ENCODE results near the gene TUBB3.
"Not testable (repeated sequence)": the region's sequence is repeated elsewhere in the genome, so short reads cannot be mapped to it uniquely, and the experiment has no call there.

TUBB3 gene

DNA sequence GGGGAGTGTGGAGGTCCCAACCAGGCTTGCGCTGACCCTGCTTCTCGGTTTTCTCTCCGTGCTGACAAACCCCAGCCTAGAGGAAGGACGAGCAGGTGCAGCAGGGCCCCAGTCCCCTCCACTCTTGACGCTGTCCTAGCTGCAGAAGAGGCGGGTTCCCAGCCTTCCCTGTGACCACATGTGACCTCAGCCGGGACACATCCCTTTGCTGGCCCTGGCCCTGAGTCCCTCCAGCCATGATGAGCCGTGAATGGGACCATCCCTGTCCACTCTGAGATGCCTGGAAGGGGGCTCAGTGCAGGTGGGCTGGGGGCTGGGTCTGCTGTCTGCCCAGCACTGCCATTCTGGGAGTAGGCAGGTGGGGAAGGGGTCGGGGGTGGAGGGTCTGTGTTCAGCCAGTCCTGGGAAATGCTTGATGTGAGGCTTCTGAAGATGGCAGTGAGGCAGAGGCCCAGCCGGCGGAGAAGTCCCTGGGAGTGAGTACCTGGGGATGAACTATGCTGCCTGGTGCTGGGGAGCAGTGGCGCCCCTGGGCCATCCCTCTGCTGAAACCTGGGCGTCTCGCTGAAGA is 1.9 kb upstream of the TUBB3 start:
- Histone ChIP-seq H3K4me1 (ENCODE audit: control insufficient read depth, insufficient read depth, low read length) (peaks cover 52% of the 10 kb centered on the region), H3K27me3 (ENCODE audit: control insufficient read depth, insufficient read depth, low read length) (peaks cover 4% of the 10 kb centered on the region), H3K4me3 (ENCODE audit: low read depth, low read length) (peak overlapping the region; percentile 76), H3K27ac (ENCODE audit: low read depth, low read length) (peak overlapping the region; percentile 94; the same call in 1 of the 2 replicates), H3K36me3 (ENCODE audit: control insufficient read depth, insufficient read depth, low read length) (no peaks in the 10 kb centered on the region), H3K9me3 (ENCODE audit: control insufficient read depth, insufficient read depth, low read depth, low read length) (no peaks in the 10 kb centered on the region), H3K9ac (ENCODE audit: low read length) (peak overlapping the region; percentile 92)

DNA sequence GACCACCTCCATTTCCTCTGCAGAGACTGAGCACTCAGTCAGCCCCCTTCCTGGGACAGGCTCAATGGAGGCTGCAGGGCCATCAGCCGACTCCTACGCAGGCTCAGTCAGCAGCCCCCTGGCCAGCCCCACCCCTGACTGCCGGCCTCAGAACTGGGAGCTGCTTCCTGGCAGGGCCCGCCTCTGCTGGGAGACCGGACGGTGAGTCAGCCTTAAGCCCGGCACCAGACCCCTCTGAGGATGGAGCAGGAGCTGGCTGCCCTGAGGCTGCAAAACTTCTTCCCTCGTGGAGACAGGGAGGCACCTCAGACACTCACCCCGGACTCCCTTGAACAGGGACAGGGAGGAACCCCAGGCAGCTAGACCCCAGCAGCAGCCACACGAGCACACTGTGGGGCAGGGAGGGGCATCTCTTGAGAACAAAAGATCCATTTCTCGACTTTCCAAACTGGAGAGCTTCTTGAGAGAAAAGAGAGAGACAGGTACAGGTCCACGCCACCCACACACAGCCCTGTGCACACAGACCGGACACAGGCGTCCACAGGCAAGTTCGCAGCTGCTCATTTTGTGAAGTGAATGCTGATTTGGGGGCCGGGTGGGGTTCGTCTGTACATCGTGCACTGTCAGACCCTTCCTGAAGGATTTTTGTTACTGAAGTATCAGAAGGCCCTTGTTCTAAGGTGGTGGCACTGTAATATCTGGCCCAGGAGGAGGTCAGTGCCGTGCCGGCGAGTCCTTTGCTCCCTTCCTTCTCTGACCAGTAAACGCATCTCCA is 1.3 kb upstream of the TUBB3 start:
- no peaks in the 10 kb centered on the region for H3K9me3 ChIP-seq (ENCODE audit: control insufficient read depth, insufficient read depth, low read depth, low read length)
- H3K4me3 ChIP-seq (ENCODE audit: low read depth, low read length): peak overlapping the region; percentile 76
- H3K9ac ChIP-seq (ENCODE audit: low read length): peak overlapping the region; percentile 92
- H3K4me1 ChIP-seq (ENCODE audit: control insufficient read depth, insufficient read depth, low read length): peaks cover 52% of the 10 kb centered on the region
- peaks cover 4% of the 10 kb centered on the region for H3K27me3 ChIP-seq (ENCODE audit: control insufficient read depth, insufficient read depth, low read length)
- H3K36me3 ChIP-seq (ENCODE audit: control insufficient read depth, insufficient read depth, low read length): no peaks in the 10 kb centered on the region
- H3K27ac ChIP-seq (ENCODE audit: low read depth, low read length): peak overlapping the region; percentile 94; the same call in 1 of the 2 replicates

GRCh38 chr16:89922477-89922883 is 662 bp upstream of the TUBB3 start:
- Histone ChIP-seq H3K9ac (ENCODE audit: low read length) (peak overlapping the region; percentile 92), H3K27me3 (ENCODE audit: control insufficient read depth, insufficient read depth, low read length) (peaks cover 4% of the 10 kb centered on the region), H3K36me3 (ENCODE audit: control insufficient read depth, insufficient read depth, low read length) (peaks cover under 1% of the 10 kb centered on the region; the same call in 1 of the 2 replicates), H3K27ac (ENCODE audit: low read depth, low read length) (peak overlapping the region; percentile 85; the same call in 1 of the 2 replicates), H3K9me3 (ENCODE audit: control insufficient read depth, insufficient read depth, low read depth, low read length) (no peaks in the 10 kb centered on the region), H3K4me1 (ENCODE audit: control insufficient read depth, insufficient read depth, low read length) (peaks cover 49% of the 10 kb centered on the region), H3K4me3 (ENCODE audit: low read depth, low read length) (peak overlapping the region; percentile 76)

DNA sequence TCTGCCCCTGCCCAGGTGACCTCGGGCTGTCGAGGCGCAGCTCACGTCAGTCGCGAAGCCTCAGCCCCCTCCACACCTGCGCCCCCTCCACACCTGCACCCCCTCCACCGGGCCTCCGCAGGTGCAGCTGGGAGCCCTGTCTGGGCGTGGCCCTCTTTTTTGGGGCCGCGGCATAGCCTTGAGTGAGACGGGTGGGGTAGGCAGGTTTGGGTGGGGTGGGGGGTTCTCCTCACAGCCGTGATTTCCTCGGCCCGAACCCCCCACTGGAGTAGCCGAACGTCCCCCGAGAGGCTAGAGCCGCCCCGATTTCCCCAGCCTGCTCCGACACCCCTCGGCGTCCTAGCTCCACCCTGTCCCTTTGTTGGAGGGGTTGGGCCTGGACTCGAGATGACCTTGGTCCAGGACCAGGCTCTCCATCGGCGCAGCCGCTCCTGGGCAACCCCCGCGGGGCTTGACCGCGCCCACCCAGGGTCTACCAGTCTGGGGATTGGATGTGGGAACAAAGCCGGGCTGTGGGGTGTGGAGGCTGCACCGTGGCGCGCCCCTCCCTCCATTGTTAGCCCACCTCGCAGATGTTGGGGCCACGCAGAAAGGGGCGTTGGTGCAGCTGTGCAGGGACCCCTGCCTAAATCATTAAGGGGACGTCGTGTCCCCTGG is 626 bp downstream of the TUBB3 start:
- Histone ChIP-seq H3K27ac (ENCODE audit: low read depth, low read length) (no peak overlapping the region), H3K36me3 (ENCODE audit: control insufficient read depth, insufficient read depth, low read length) (peaks cover 3% of the 10 kb centered on the region; the same call in 1 of the 2 replicates), H3K9me3 (ENCODE audit: control insufficient read depth, insufficient read depth, low read depth, low read length) (no peaks in the 10 kb centered on the region), H3K4me1 (ENCODE audit: control insufficient read depth, insufficient read depth, low read length) (peaks cover 38% of the 10 kb centered on the region), H3K4me3 (ENCODE audit: low read depth, low read length) (peak overlapping the region; percentile 76), H3K27me3 (ENCODE audit: control insufficient read depth, insufficient read depth, low read length) (peaks cover 4% of the 10 kb centered on the region), H3K9ac (ENCODE audit: low read length) (peak overlapping the region; percentile 57)

GRCh38 chr16:89924297-89924924 is 1.3 kb downstream of the TUBB3 start:
- H3K36me3 ChIP-seq (ENCODE audit: control insufficient read depth, insufficient read depth, low read length): peaks cover 7% of the 10 kb centered on the region

GRCh38 chr16:89924925-89925307 is 1.8 kb downstream of the TUBB3 start:
- no peaks in the 10 kb centered on the region for H3K9me3 ChIP-seq (ENCODE audit: control insufficient read depth, insufficient read depth, low read depth, low read length)
- H3K4me3 ChIP-seq (ENCODE audit: low read depth, low read length): peak overlapping the region; percentile 76
- H3K9ac ChIP-seq (ENCODE audit: low read length): no peak overlapping the region
- no peak overlapping the region for H3K27ac ChIP-seq (ENCODE audit: low read depth, low read length)
- H3K27me3 ChIP-seq (ENCODE audit: control insufficient read depth, insufficient read depth, low read length): peaks cover 2% of the 10 kb centered on the region; the same call in 1 of the 2 replicates
- peaks cover 29% of the 10 kb centered on the region for H3K4me1 ChIP-seq (ENCODE audit: control insufficient read depth, insufficient read depth, low read length)
- H3K36me3 ChIP-seq (ENCODE audit: control insufficient read depth, insufficient read depth, low read length): peaks cover 7% of the 10 kb centered on the region

More at GRCh38 chr16:89924297-89924924, 1.3 kb downstream of the TUBB3 start:
- no peak overlapping the region for H3K27ac ChIP-seq (ENCODE audit: low read depth, low read length)
- H3K9me3 ChIP-seq (ENCODE audit: control insufficient read depth, insufficient read depth, low read depth, low read length): no peaks in the 10 kb centered on the region
- H3K9ac ChIP-seq (ENCODE audit: low read length): no peak overlapping the region
- H3K27me3 ChIP-seq (ENCODE audit: control insufficient read depth, insufficient read depth, low read length): peaks cover 2% of the 10 kb centered on the region; the same call in 1 of the 2 replicates
- H3K4me1 ChIP-seq (ENCODE audit: control insufficient read depth, insufficient read depth, low read length): peaks cover 32% of the 10 kb centered on the region
- H3K4me3 ChIP-seq (ENCODE audit: low read depth, low read length): peak overlapping the region; percentile 76

- Histone ChIP-seq H3K4me1 (ENCODE audit: control insufficient read depth, insufficient read depth, low read length) (peaks cover 23% of the 10 kb centered on the region), H3K4me3 (ENCODE audit: low read depth, low read length) (peak overlapping the region; percentile 76), H3K36me3 (ENCODE audit: control insufficient read depth, insufficient read depth, low read length) (peaks cover 7% of the 10 kb centered on the region), H3K27ac (ENCODE audit: low read depth, low read length) (no peak overlapping the region), H3K27me3 (ENCODE audit: control insufficient read depth, insufficient read depth, low read length) (peaks cover 2% of the 10 kb centered on the region; the same call in 1 of the 2 replicates), H3K9ac (ENCODE audit: low read length) (peak overlapping the region; percentile 56), H3K9me3 (ENCODE audit: control insufficient read depth, insufficient read depth, low read depth, low read length) (no peaks in the 10 kb centered on the region)
These were observed 2.5 kb downstream of the TUBB3 start for GRCh38 chr16:89925596-89926079.

DNA sequence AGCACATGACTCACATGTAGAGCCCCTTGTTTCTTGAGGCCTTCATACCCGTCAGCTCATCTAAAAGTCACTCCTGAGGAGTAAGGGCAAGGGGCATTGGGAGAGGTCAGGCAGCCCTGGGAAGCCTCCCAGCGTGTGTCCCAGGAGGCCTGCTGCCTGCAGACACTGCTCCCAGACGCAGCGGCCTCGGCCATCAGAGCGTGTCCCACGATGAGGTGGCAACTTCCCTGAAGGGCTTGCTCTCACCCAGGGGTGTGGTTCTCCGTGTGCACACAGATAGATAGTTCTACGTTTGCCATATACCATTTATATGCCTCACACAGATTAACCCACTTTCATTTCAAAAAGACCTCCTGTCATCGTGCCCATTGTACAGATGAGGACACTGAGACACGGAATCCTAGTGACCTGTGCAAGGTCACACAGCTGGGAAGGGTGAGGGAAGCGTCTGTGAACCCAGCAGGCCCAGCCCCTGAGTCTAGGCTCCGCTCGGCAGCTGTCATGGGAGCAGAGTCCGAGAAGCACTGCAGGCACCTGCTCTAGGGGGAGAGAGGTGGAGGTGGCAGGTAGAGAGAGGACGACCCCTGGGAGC is 8.3 kb downstream of the TUBB3 start:
- Histone ChIP-seq H3K9ac (ENCODE audit: low read length) (no peak overlapping the region), H3K36me3 (ENCODE audit: control insufficient read depth, insufficient read depth, low read length) (peaks cover 59% of the 10 kb centered on the region), H3K27me3 (ENCODE audit: control insufficient read depth, insufficient read depth, low read length) (no peaks in the 10 kb centered on the region), H3K27ac (ENCODE audit: low read depth, low read length) (no peak overlapping the region), H3K4me1 (ENCODE audit: control insufficient read depth, insufficient read depth, low read length) (no peaks in the 10 kb centered on the region), H3K9me3 (ENCODE audit: control insufficient read depth, insufficient read depth, low read depth, low read length) (no peaks in the 10 kb centered on the region), H3K4me3 (ENCODE audit: low read depth, low read length) (no peak overlapping the region)

DNA sequence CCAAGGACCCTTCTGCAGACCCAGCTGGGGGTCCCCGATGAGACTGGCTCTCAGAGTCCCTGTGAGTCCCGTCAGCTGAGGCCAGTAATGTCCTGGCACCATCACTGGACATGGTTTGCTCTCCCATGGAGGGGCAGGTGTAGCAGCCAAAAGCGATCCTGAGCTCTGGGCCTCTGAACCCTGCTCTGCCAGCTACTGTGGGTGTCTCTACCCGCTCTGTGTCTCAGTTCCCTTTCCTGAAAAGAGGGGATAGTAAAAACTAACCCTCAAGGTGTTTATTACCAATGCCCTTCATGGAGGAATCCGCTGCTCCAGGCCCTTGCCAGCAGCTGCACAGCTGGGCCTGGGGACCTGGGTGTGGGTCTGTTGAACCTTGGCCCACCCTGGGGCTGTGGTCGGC is 8.8 kb downstream of the TUBB3 start:
- Histone ChIP-seq H3K27ac (ENCODE audit: low read depth, low read length) (no peak overlapping the region), H3K4me3 (ENCODE audit: low read depth, low read length) (no peak overlapping the region), H3K27me3 (ENCODE audit: control insufficient read depth, insufficient read depth, low read length) (no peaks in the 10 kb centered on the region), H3K9me3 (ENCODE audit: control insufficient read depth, insufficient read depth, low read depth, low read length) (no peaks in the 10 kb centered on the region), H3K36me3 (ENCODE audit: control insufficient read depth, insufficient read depth, low read length) (peaks cover 63% of the 10 kb centered on the region), H3K9ac (ENCODE audit: low read length) (no peak overlapping the region), H3K4me1 (ENCODE audit: control insufficient read depth, insufficient read depth, low read length) (no peaks in the 10 kb centered on the region)

DNA sequence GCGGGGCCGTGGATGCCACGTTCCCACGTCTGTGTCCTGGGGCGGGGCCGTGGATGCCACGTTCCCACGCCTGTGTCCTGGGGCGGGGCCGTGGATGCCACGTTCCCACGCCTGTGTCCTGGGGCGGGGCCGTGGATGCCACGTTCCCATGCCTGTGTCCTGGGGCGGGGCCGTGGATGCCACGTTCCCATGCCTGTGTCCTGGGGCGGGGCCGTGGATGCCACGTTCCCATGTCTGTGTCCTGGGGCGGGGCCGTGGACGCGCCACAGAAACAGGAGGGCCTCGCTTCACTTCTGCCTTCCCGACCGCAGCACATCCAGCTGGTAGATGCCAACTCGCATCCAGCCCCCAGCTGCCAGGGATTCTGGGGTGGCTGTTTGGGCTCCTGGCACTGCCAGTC is 10.9 kb downstream of the TUBB3 start:
- not testable (repeated sequence) for H3K27ac ChIP-seq (ENCODE audit: low read depth, low read length); H3K9ac ChIP-seq (ENCODE audit: low read length); H3K4me1 ChIP-seq (ENCODE audit: control insufficient read depth, insufficient read depth, low read length); H3K9me3 ChIP-seq (ENCODE audit: control insufficient read depth, insufficient read depth, low read depth, low read length); H3K4me3 ChIP-seq (ENCODE audit: low read depth, low read length); H3K27me3 ChIP-seq (ENCODE audit: control insufficient read depth, insufficient read depth, low read length)
- H3K36me3 ChIP-seq (ENCODE audit: control insufficient read depth, insufficient read depth, low read length): peaks cover 59% of the 10 kb centered on the region

Measured in HUES6 (cell line).